NOMO-1 treated with DMSO at 0.1 percent for 48 hours (cell line): ENCODE measurements around the gene IFRD1.

Source experiments
- DNase-seq: peaks from one replicate; lab custom pipeline; 2025; ENCODE audit not compliant: unreplicated experiment; lab: John Stamatoyannopoulos, UW

The IFRD1 gene

DNA sequence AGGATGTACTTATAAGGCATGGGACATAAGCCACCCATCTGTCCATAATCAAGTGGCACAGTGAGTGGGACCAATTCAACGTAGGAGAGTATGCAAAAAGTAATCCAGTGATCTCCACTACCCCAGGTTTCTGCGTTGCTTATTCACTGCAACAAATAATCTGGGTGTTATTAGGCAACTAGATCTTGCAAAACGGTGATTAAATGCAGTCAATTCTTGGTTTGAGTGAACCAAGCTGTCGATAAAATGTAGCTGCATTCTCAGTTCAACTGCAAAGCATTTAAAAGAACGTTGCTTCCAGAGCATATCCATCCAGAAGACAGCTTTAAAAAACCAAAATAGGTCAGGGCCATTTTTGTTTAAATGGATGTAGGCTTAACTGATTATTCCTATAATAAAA lies 35.5 kb downstream of the IFRD1 start:
- DNase-seq = no peak

DNA sequence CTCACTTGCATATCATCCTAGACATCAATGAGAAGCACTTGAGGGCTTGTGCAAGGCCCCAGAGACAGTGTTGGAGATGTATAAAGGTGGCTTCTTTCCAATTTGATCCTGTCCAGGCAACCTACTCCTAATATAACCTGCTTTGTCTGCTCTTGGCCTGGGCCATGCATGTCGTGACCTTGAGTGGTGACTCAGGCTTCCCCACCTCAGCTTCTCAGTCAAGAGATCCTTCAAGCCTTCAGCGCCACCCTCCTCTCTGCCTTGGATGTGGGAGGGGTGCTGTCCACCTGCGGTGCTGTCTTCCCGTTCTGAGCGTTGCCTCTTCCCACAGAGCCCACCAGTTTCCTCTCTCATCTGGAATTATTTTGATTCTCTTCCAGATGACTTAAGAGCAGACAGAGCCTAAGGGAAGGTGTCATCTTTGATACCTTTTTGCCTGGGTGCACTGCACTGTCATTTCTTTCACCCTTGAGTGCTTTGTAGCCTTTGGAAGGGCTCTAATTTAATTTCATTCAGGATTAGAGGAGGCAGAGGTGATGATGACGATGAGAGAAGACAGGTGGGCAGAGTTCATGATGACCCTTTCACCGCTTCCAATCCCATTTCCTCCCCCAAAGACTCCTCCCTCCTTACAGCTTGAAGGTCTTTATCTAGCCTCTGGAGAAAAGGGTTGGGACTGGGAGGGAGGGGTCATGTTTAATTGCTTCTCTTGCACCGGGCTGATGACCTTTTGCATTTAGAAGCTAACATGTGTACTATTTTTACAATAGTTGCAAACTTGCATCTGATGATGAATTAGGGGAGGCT lies 37.4 kb downstream of the IFRD1 start:
- no peak for DNase-seq

DNA sequence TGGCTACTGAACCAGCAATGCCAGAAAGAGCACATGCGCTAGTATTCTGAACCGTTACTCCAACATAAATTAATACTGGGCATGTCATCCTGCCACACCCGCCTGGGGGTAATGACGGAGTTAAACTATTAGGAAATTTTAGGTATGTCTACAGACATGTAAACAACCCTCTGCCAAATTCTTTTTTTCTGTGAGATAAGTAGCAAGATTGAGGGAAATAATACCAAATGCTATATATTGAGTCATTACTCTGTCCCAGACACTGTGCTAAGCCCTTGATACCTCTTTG lies 37.9 kb downstream of the IFRD1 start:
- DNase-seq = no peak

DNA sequence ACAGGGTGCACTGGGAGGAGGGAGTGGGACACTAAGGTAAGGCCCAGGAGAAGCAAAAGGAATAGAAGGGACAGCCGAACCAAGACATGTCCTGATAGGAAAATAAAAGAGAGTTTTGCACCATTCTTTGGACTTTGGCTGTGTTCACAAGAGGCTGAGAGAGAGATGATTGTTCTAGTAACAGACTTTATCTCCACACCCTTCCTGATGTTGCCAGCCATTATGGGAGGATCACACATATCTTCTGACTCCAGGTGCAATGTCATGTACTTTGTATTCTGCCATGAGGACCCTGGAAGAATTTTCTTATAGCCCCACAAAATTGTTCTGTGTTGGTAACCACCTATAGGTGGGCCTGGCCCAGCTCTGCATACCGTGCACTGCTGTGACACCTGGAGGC lies 41.9 kb downstream of the IFRD1 start:
- no peak for DNase-seq

DNA sequence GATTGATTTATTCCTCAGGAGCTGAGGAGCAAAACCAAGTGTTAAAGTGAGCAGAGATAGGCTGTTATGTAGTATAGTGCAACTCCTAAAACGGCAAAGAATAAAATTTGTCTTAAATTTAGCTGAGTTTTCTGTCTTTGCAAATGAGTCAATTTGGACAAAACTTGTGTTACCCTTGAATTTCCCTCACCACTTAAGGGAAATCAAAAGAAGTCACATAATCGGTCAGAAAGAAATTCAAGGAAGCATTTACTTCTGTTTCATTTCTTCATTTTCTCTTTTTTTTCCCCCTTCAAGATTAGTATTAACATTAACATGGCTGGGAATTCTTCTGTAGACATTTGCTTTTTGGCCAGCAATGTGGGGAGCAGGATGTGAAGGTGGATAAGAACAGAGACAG lies 44.4 kb downstream of the IFRD1 start:
- no peak for DNase-seq

DNA sequence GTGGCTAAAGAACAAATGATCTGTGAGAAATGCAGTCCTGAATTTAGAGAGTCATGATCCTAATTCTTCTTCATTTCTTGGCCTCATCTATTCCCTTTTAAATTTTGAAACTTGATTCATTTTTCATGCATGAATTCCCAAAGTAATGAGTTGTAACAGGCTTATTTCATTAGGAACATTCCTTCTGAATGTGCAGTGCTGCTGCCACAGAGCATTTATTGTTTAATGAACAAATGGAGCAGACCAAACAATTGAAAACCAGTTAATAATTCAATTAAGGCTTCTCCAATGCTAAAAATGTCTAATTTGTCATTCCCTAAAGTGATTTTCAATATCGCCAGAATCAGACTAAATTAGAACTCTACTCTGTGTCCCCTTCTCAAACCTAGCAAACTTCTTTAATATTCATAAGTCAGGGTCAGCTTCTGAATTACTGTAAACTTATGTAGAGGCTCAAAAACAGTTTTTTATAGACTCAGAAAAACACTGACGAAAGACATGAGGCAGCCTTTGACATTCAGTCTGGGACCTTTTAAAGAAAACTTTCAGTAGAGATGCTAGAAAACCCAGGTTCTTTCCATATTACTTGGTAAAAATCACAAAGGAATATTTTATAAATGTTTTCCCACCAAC lies 45.0 kb downstream of the IFRD1 start:
- no peak for DNase-seq

DNA sequence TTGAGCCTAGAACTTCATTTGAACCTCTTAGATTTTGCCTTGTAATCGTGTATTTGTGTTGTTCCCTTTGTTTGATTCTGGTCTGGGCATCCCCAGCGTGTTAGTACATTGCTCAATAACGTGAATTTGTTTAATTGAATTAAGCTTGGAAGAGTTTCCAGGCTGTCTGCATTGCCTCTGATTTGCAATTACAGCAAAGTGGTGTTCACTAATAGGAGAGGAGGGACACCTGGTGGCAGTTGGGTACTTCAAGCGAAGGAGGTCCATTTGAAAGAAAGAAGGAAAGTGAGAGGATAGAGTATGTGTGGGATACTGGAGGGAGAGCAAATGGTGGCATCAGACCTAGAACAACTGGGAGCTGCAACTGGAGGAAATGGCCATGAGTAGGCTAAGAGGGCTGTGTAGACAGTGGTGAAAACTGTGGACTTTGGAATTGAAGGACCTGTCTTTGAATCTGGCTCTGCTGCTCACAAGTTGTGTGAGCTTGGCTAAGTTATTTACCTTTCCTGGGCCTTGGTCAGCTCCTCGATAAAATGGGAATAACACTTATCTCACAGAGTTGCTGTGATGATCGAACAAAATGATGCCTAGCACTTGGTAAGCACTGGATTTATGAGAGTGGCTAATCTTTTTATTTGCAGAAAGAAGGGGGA lies 45.7 kb downstream of the IFRD1 start:
- DNase-seq = peak; percentile 22

DNA sequence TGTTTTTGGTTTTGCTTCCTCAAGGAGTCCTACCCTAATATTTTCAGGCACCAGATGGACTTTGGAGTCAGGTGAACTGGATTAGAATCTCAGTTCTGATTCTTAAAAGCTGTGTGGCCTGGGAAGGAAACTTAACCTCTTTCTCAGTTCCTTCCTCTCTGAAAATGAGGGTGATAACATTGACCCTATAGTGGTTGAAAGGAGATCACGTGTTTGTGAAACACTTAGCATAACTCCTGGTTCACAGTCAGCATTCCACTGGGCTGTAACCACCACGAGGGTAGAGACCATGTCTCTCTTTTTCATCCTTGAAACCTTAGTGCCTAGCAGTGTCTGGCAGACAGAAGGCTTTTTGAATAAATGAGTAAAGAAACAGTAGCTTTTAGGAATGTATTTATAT lies 47.2 kb downstream of the IFRD1 start:
- DNase-seq = no peak

DNA sequence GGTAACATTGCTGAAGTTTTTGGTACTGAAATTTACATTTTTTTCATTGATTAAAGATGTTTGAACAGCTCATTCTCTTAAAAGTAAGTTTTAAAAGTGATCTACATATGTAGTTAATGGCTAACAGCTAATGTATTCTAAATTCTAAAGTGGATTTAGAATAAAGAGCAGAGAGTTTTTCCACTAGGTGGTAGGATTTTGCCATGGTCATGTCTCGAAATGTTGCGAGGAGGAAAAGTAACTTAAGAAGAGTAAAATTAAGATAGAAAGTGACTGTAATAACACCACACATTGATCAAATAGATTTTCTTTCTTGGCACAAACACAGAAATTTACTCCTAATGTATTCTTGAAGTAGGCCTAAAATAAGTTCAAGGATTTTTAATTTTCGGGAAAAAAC lies 50.4 kb downstream of the IFRD1 start:
- no peak for DNase-seq

DNA sequence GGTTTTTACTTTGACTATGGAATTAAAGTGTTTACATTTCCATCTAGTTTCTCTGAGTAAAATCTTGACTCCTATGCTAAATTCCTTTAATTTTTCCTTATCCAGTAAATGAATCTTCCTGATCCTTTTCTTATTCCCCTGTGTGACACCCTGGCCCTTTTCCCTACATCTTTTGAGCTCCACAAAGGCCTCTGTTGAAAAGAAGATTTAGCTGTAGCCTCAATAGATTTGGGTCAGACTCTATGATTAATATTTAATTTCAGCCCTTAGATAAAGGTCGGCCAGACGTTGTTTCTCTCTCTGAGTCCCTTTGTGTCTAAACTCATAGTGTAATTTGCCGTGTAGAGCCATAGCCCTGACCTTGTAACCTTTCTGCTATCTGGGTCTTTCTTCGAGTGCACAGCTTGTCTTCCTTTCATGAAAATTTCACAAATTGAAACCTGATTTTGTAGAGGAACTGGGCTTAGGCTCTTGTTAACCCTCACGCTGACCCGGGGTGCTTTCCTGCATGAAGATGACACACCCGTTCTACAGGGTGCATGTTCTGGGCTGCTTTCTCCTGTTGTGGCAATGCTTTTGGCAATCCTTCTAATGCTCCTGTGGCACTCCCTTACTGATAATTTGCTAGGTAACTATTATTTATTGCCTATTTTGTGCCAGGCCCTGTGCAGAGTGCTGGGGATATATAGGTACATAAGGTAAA lies 51.7 kb downstream of the IFRD1 start:
- DNase-seq = no peak

DNA sequence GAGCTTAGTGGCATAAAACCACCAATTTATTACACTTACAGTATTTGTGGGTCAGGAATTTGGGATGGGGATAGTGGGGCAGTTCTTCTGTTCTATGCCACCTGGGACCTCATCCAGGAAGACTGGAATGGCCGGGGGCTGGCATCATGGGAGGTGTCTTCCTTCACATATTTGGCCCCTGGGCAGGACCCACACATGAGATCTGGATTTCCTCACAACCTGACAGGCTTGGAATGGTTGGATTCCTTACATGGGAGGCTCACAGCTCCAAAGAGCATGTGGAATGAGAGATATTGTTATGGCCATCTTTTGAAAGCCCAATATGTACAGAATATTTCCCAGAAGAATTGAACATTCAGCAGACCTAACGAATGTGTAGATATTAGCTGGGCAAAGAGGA lies 52.4 kb downstream of the IFRD1 start:
- DNase-seq = no peak

DNA sequence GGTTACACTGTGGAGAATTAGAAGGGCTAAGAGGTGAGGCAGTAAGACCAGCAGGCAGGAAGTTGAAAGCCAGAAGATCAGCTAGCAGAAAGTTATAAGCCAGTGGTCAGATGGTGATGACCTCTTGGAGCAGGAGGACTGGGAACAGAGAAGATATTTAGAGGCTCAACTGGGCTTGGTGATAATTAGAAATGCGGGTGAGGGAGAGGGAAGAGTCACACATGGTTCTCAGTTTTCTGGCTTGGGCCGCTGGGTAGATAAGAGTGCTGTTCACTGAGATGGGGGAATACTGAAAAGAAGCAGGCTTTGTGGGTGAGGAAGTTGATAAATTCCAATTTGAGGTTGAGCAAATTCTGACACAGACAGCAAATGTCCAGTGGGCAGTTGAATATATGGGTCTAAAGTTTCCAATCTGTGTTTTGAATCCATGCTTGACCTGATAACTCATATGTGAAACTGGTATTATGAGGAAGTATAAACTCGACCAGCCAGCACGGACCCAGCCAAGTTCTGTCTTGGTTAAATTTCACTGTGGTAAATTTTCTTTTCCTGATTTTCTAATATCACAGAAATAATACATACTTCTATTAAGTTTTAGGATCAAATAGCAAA lies 53.2 kb downstream of the IFRD1 start:
- DNase-seq = peak; percentile 7

DNA sequence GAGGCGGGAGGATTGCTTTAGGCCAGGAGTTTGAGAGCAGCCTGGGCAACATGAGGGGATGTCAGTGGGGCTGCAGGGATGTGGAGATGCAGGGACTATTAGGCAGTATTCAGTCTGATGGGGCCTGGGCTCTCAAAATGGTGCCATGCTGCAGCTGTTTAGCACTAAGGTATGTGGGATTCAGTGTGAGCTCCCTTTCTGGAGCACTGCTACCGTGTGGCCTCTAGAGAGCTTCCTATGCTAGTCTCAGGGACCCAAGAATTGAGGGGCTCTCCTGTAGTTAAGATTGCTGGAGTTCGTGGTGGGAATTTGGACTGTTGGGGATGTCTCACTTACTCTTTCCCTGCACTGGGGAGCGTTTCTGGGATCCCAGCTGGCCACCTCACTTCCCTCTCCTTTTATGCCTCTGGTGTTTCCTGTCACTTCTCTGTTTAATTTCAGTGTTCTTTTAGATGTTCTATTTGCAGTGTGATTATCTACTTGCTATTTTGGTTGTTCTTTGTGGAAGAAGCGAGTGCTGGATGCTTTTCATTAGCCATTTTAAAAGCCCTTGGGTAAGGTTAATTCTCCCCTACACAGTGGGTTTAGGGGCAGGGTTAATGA lies 53.9 kb downstream of the IFRD1 start:
- no peak for DNase-seq

DNA sequence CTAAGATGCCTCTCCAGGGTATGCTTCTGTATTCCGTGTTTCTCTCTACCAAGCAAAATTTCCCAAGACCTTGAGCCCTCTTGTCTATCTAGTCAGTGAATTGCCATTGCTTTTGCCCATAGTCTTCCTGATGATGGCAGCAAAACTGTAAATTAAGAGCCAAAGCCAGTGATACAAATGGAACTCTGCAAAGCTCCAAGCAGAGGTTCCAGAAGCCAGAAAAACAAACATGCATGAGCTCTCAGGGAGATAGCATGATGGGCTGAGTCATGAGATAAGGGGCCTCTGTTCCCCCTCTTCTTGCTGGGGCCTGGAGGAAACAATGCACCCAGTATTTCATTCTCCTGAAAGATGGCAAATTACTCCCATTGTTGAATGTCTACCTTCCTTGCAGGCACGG lies 55.2 kb downstream of the IFRD1 start:
- no peak for DNase-seq

DNA sequence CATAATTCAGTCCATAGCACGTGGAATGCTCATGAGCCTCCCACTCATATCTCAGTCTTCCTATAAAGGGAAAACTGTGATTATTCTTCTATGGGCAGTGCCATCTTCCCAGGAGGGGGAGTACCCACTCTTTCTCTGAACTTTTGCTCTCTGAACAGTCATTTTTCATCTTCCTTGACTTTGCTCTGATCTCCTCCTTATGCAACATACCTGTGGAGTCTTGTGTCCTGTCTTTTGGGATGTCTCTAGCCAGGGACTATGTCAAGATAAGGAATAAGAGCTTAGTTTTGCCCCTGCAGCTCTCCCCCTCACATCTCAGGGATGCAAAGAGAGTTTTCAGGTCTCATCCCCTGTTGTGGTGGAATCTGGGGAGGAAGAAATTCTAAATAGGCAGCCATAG lies 58.1 kb downstream of the IFRD1 start:
- no peak for DNase-seq

DNA sequence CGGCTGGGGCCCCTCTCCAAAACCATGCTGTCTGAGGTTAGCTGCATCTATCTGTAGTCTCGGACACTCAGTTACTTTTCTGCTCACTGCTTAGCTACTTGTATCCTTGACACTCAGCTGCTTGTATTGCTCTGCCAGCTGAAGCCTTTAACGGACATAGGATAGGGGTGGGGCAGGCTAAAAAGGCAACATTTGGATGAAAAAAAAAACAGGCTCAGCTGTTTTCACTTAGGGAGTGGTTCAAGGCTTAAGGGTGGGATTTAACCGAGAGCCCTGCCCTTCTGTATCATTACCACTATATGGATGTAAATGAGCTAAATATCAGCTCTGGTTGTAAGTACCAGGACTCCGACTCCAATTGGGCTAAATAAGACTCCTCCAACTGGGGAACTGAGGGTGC lies 59.1 kb downstream of the IFRD1 start:
- no peak for DNase-seq

DNA sequence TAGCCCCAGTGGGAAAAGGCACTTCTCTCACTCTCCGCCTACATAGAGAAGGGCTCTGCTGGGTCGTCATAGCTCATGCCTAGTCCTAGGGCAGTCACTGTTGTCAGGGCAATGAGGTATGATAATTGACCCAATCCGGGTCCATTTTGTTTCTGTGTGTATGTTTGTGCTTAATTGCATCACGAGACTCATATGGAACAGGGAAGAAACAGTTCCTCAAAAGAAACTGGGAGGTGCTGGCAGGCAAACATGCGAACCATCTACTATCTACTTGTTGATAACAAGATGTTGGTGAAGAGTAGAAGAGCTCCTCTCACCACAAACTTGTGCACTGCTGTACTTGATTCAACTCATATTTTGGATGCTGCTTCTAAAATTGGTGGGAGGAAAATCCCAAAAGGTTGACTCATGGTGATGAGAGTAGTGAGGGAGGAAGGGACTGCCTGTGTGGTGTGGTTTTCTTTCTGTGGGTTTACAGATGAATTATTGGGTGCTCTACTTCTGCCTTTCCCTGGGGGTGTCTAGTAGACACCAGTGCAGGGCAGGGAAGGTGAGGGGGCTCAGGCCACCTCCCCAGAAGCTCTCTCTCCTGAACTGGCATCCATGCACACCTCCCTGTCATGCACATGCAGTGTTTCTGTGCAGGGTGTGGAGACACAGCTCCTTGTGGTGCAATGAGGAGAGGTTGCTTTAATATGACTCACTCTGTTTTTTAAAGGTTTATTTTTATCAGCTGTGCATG lies 59.9 kb downstream of the IFRD1 start:
- peak; percentile 49 for DNase-seq

DNA sequence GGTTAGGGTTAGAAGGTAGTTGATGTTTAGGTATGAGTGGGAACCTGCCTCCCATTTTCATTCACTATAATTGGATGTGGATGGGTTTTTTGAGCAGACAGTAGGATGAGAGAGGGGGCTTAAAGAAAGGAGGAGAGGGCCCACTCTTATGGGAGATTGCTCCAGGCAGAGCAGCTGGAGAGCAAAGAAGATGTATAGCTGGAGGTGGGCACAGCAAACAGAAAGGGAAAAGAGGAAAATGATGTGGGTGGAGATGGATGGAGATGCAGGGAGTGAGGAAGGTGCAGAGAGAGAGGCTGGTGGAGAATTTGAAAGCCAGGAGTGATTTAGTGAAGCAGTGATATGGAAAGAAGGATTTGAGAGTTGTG lies 60.5 kb downstream of the IFRD1 start:
- DNase-seq = no peak

DNA sequence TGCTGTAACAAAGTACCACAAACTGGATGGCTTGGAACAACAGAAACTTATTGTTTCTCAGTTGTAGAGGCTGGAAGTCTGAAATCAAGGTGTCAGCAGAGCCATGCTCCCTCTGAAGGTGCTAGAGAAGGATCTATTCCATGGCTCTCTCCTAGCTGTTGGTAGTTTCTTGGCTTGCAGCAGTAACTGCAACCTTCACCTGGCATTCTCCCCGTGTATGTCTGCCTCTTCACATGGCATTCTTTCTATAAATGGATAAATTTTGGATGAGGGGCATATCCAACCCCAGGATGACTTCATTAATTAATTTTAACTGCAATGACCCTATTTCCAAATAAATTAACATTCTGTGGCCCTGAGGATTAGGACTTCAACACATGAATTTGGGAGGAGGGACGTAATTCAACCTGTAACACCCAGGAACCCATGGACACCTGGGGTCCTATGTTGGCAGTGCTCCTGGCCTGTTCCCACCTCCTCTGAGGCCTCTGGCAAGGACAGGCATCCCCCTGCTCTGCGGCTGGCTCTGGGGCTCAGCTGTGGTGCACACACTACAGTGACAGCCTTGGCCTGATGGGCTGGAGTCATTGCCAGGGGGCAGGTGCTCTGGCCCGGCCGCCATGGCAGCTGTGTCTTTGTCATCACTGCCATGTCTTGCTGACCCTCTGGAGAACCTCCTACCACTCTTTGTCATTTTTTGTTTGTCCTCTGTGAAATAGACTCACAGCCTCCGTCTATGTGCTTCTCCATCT lies 61.4 kb downstream of the IFRD1 start:
- no peak for DNase-seq
